ENCODE results near the gene CEP128.

CEP128 gene

GRCh38 chr14:80606347-80606772 is 335.2 kb downstream of the CEP128 start:
- DNase-seq, result no peak

- DNase-seq, result no peak
Measured at GRCh38 chr14:80605536-80605935, 336.0 kb downstream of the CEP128 start.

GRCh38 chr14:80602946-80603345 is 338.6 kb downstream of the CEP128 start:
- DNase-seq, result no peak

GRCh38 chr14:80587096-80587724 is 354.3 kb downstream of the CEP128 start:
- no peak for DNase-seq

GRCh38 chr14:80586131-80586530 is 355.4 kb downstream of the CEP128 start:
- no peak for DNase-seq

GRCh38 chr14:80585506-80585835 is 356.1 kb downstream of the CEP128 start:
- no peak for DNase-seq

- DNase-seq, result no peak
Measured at GRCh38 chr14:80584744-80585505, 356.6 kb downstream of the CEP128 start.

GRCh38 chr14:80577599-80577998 is 363.9 kb downstream of the CEP128 start:
- DNase-seq, result no peak

- DNase-seq, result no peak
Measured at GRCh38 chr14:80576401-80576800, 365.1 kb downstream of the CEP128 start.

GRCh38 chr14:80575763-80576162 is 365.8 kb downstream of the CEP128 start:
- no peak for DNase-seq

- no peak for DNase-seq
Measured at GRCh38 chr14:80572666-80573065, 368.9 kb downstream of the CEP128 start.

- DNase-seq, result no peak
Measured at GRCh38 chr14:80570930-80571298, 370.6 kb downstream of the CEP128 start.

- no peak for DNase-seq
Measured at GRCh38 chr14:80567905-80568536, 373.5 kb downstream of the CEP128 start.

GRCh38 chr14:80565001-80565400 is 376.5 kb downstream of the CEP128 start:
- DNase-seq, result no peak

GRCh38 chr14:80564051-80564450 is 377.5 kb downstream of the CEP128 start:
- DNase-seq, result no peak

GRCh38 chr14:80560800-80561657 is 380.5 kb downstream of the CEP128 start:
- DNase-seq, result no peak

- no peak for DNase-seq
Measured at GRCh38 chr14:80554139-80554538, 387.4 kb downstream of the CEP128 start.

GRCh38 chr14:80549141-80549540 is 392.4 kb downstream of the CEP128 start:
- no peak for DNase-seq

- no peak for DNase-seq
Measured at GRCh38 chr14:80545935-80546854, 395.3 kb downstream of the CEP128 start.

- DNase-seq, result no peak
Measured at GRCh38 chr14:80544366-80544765, 397.2 kb downstream of the CEP128 start.

GRCh38 chr14:80543211-80543610 is 398.3 kb downstream of the CEP128 start:
- DNase-seq, result no peak
